Measurements from ENCODE around the gene ELAVL3. TPM values are rescaled to one million over a fixed set of nuclear protein-coding genes. Genes with fewer than 3 reads are reported as not detected.

ELAVL3 gene
- total RNA-seq, 4 donors from 2014 or later = not detected

DNA sequence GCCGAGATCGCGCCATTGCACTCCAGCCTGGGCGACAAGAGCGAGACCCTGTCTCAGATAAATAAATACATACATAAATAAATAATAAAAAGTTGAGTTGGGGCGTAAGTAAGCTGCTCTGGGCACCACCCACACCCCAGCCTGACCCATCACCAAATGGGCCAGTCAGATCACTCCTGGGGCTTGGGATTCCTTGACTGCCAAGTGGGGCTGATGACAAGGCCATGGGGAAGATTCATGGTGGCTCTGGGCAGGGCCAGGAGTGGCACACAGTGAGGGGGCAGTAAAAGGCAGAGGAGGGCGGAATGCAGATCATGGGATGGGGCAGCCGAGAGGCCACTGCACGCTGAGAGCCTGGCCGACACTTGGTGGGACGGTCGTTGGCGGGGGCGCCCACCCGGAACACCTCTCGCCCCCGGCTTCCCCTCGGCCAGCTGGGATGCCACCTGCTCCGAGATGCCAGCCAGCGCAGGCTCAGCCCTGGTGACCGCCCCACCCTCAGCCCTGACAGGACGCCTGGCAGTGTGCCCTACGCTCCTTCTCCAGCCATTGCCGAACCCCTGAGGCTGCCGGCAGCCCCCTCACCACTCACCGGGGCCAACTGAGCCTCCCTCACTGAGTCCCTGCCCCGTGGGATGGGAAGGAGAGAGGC is 13.9 kb upstream of the ELAVL3 start:
- WGBS, 2 donors = 91 to 94% methylated on average over 13 to 27 of the region's 27 CpGs
- DNase-seq (ENCODE audit: low spot score in 2 of 2) = no peak
- Histone ChIP-seq H3K27ac (no peak overlapping the region), H3K9me3 (no peaks in the 10 kb centered on the region), H3K4me3 (no peak overlapping the region), H3K4me1 (no peaks in the 10 kb centered on the region), H3K36me3 (peaks cover 0 to 94% (median 0%) of the 10 kb centered on the region in 3 donors), H3K27me3 (no peaks in the 10 kb centered on the region)
- TF ChIP-seq, protein P1, sequence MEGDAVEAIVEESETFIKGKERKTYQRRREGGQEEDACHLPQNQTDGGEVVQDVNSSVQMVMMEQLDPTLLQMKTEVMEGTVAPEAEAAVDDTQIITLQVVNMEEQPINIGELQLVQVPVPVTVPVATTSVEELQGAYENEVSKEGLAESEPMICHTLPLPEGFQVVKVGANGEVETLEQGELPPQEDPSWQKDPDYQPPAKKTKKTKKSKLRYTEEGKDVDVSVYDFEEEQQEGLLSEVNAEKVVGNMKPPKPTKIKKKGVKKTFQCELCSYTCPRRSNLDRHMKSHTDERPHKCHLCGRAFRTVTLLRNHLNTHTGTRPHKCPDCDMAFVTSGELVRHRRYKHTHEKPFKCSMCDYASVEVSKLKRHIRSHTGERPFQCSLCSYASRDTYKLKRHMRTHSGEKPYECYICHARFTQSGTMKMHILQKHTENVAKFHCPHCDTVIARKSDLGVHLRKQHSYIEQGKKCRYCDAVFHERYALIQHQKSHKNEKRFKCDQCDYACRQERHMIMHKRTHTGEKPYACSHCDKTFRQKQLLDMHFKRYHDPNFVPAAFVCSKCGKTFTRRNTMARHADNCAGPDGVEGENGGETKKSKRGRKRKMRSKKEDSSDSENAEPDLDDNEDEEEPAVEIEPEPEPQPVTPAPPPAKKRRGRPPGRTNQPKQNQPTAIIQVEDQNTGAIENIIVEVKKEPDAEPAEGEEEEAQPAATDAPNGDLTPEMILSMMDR (IDR thresholded peaks at IDR 0.05) = no peak
- TF ChIP-seq EP300 (IDR thresholded peaks at IDR 0.05) (no peak), POLR2A (IDR thresholded peaks at IDR 0.05) (no peak)

DNA sequence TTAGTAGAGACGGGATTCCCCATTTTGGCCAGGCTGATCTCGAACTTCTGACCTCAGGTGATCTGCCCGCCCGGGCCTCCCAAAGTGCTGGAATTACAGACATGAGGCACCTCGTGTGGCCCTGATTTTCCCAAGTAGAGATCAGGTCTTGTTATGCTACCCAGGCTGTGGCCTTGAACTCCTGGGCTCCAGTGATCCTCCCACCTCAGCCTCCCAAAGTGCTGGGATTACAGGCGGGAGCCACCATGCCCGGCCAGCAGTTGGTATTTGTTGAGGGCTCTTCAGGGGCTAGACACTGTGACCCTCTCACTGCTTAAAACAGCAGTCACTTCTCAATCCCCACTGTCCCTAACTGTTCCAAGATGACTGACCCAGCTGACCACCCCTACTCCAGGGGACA is 8.5 kb upstream of the ELAVL3 start:
- H3K36me3 ChIP-seq = peaks cover 0 to 100% (median 0%) of the 10 kb centered on the region in 3 donors
- DNase-seq (ENCODE audit: low spot score in 2 of 2) = no peak
- no peaks in the 10 kb centered on the region for H3K9me3 ChIP-seq
- 90 to 98% methylated on average over 7 of the region's 7 CpGs for WGBS, 2 donors
- no peak overlapping the region for H3K4me3 ChIP-seq
- no peak overlapping the region for H3K27ac ChIP-seq
- peaks cover 0 to 11% of the 10 kb centered on the region in 2 donors for H3K27me3 ChIP-seq
- H3K4me1 ChIP-seq = no peaks in the 10 kb centered on the region
- TF ChIP-seq EP300 (IDR thresholded peaks at IDR 0.05) (no peak), POLR2A (IDR thresholded peaks at IDR 0.05) (no peak)
- TF ChIP-seq, protein P1 (IDR thresholded peaks at IDR 0.05) = no peak

DNA sequence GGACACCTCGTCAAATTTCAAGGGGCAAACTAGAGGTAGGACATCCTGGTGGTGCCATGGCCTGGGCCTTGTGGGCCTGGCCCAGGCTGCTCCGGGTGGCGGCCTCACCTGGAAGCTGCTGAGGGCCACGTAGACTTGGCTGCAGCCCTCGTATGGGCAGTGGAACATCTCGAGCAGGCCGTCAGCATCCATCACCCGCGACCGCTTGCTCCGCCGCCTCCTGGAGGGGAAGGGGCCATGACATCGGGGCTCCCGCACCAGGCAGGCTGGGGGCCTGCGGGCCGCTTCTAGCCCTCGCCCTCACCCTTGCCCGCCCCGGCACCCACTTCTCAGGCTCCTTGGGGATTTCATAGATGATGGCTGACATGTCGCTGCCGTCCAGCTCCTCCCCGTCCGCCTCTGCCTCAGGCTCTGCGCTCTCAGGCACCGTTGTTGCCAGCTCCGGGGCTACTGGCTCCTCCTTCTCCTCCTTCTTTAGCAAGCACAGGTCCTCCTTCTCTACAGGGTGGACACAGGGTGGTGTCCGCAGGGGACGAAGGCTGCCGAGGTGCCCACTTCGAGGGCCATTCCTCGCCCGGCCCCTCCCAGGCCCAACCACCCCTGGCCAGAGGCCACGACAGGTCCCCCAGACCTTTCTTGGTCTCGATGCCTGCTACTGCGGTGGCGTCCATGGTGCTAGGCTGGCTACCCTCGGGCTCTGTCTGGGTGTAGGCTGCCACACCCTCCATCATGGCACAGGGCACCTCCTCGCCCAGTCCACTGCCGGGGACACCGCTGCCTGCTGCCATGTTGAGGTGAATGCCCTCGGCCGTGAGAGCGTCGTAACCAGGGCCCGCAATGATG is 6.0 kb upstream of the ELAVL3 start:
- no peak for DNase-seq (ENCODE audit: low spot score in 2 of 2)
- Histone ChIP-seq H3K36me3 (peaks cover 0 to 88% (median 6%) of the 10 kb centered on the region in 3 donors), H3K4me3 (no peak overlapping the region), H3K9me3 (no peaks in the 10 kb centered on the region), H3K27me3 (peaks cover 0 to 36% of the 10 kb centered on the region in 2 donors), H3K4me1 (peaks cover 0 to 15% (median 12%) of the 10 kb centered on the region in 4 donors), H3K27ac (no peak overlapping the region)
- 90 to 91% methylated on average over 36 to 45 of the region's 45 CpGs for WGBS, 2 donors
- TF ChIP-seq, protein P1 (IDR thresholded peaks at IDR 0.05) = no peak
- TF ChIP-seq EP300 (IDR thresholded peaks at IDR 0.05) = no peak
- TF ChIP-seq POLR2A (IDR thresholded peaks at IDR 0.05) = no peak

DNA sequence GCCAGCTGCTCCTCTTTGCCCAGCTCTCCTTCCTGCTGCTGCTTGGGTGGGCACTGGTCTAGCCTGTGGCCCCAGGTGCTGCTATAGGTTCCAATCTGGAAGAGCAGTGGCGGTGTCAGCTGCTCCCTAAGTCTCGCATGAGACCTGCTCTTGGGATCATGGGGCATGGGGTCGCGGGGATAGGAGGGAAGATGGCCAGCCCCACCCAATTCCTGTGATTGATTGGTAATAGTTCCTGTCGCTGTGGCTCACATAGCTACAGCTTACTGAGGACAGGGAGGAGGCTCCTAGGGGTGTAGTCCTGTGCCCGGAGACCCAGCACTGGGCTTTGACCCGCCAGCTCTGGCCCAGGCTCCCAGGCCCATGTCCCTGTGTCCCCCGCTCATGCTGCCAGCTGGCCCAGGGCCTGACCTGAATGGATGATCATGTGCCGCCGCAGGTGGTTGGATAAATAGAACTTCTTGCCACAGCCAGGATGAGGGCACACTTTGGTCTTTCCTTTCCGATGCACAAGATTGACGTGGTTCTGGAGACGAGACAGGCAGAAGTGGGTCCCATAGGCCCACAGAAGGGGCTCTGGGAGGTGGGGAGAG is 4.5 kb upstream of the ELAVL3 start:
- Histone ChIP-seq H3K27ac (no peak overlapping the region), H3K27me3 (peaks cover 0 to 52% of the 10 kb centered on the region in 2 donors), H3K4me1 (peaks cover 0 to 31% (median 14%) of the 10 kb centered on the region in 4 donors), H3K36me3 (peaks cover 0 to 73% (median 6%) of the 10 kb centered on the region in 3 donors), H3K4me3 (no peak overlapping the region), H3K9me3 (no peaks in the 10 kb centered on the region)
- no peak for DNase-seq (ENCODE audit: low spot score in 2 of 2)
- TF ChIP-seq POLR2A (IDR thresholded peaks at IDR 0.05) = no peak
- no peak for TF ChIP-seq EP300 (IDR thresholded peaks at IDR 0.05)
- TF ChIP-seq, protein P1 (IDR thresholded peaks at IDR 0.05) = no peak
- 93 to 94% methylated on average over 10 to 11 of the region's 13 CpGs for WGBS, 2 donors

Data from tibial nerve (tissue), 4 donors.